Rectal smooth muscle tissue (tissue), 1 donor: ENCODE measurements around the gene GPR78.

ENCODE experiments used
- H3K27ac ChIP-seq: one replicate; pipeline ENCODE4 v1.7.0; 2013; ENCODE audit warnings: low read depth, low read length, inconsistent platforms
- H3K27me3 ChIP-seq: one replicate; pipeline ENCODE4 v1.7.0; 2013; ENCODE audit warnings: low read length; ENCODE audit not compliant: control insufficient read depth, insufficient read depth
- H3K36me3 ChIP-seq: one replicate; pipeline ENCODE4 v1.7.0; 2013; ENCODE audit warnings: low read length; ENCODE audit not compliant: control insufficient read depth, insufficient read depth
- H3K4me1 ChIP-seq: one replicate; pipeline ENCODE4 v1.7.0; 2013; ENCODE audit warnings: low read length; ENCODE audit not compliant: control insufficient read depth, insufficient read depth
- H3K4me3 ChIP-seq: one replicate; pipeline ENCODE4 v1.7.0; 2013; ENCODE audit warnings: low read length
- H3K9ac ChIP-seq: one replicate; pipeline ENCODE4 v1.7.0; 2013; ENCODE audit warnings: low read length

The GPR78 gene, protein sequence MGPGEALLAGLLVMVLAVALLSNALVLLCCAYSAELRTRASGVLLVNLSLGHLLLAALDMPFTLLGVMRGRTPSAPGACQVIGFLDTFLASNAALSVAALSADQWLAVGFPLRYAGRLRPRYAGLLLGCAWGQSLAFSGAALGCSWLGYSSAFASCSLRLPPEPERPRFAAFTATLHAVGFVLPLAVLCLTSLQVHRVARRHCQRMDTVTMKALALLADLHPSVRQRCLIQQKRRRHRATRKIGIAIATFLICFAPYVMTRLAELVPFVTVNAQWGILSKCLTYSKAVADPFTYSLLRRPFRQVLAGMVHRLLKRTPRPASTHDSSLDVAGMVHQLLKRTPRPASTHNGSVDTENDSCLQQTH

DNA sequence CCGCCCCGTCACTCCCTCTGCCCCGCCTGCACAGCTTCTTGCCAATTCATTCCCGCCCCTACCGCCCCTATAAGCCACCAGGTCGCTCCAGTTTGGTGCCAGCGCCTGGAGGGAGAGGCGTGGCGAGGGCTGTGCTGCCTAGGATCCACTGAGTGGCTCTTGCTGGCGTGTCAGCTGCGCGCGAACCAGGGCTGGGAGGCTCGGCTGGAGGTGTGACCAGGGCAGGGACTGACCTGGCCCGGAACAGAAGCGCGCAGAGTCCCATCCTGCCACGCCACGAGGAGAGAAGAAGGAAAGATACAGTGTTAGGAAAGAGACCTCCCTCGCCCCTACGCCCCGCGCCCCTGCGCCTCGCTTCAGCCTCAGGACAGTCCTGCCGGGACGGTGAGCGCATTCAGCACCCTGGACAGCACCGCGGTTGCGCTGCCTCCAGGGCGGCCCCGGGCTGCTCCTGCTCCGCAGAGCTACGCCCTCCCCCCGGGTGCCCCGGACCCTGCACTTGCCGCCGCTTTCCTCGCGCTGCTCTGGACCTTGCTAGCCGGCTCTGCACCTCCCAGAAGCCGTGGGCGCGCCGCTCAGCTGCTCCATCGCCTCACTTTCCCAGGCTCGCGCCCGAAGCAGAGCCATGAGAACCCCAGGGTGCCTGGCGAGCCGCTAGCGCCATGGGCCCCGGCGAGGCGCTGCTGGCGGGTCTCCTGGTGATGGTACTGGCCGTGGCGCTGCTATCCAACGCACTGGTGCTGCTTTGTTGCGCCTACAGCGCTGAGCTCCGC, at the start of gene GPR78:
Gene GPR78 (plus strand): TSS at position 72 of the 773 bp plus-strand sequence. CDS start 591 bp downstream, at position 663.
- no peaks in the 10 kb centered on the region for H3K4me1 ChIP-seq
- peaks cover 17% of the 10 kb centered on the region for H3K27me3 ChIP-seq
- no peak within 1 kb of the TSS for H3K4me3 ChIP-seq
- no peak within 1 kb of the TSS for H3K9ac ChIP-seq
- no peaks in the 10 kb centered on the region for H3K36me3 ChIP-seq
- no peak within 1 kb of the TSS for H3K27ac ChIP-seq

DNA sequence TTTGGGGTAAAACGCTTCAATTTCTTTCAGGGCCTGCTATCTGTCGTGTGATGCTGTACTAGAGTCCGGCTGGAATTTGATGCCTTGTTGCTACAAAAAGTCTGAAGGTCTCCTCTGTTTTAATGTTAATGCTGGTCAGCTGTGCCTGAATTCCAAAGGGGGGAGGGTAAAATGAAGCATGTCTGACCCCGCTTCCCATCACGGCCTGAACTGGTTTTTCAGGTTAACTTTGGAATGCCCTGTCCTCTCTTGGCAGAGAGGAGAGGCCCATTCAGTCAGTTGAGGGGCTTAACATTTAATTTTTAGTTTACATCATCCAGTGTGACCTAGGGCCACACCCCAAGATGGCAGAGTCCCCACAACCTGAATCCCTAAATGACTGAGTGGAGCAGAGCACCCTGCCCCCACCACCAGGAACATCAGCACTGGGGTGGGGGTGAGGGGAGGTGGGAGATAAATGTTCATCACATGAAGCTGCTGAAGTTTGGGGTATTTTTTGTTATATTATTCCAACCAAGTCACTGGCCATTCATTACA, 47.9 kb upstream of the GPR78 start:
- H3K4me3 ChIP-seq = no peak overlapping the region
- no peak overlapping the region for H3K27ac ChIP-seq
- no peaks in the 10 kb centered on the region for H3K27me3 ChIP-seq
- H3K9ac ChIP-seq = no peak overlapping the region
- no peaks in the 10 kb centered on the region for H3K36me3 ChIP-seq
- peaks cover 8% of the 10 kb centered on the region for H3K4me1 ChIP-seq

DNA sequence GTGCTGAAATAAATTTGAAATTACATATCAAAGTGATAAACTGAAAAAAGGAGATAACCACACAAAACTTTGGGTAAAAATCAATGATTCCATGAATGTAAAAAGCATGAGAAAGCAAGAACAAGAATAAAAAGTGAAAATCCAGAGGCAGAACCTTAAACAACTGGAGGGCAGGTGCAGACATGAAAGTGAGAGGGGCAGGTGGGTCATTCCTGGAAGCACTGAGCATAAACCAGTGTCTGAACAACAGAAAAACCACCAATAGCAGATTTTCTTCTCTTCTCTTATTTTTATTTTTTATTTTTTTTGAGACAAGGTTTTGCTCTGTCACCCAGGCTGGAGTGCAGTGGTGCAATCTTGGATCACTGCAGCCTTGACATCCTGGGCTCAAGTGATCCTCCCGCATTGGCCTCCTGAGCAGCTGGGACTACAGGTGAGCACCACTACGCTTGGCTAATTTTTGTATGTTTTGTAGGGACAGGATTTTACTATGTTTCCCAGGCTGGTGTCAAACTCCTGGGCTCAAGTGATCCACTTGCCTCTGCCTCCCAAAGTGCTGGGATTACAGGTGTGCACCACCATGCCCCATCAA, 46.8 kb upstream of the GPR78 start:
- Histone ChIP-seq H3K27me3 (no peaks in the 10 kb centered on the region), H3K4me1 (peaks cover 8% of the 10 kb centered on the region), H3K9ac (no peak overlapping the region), H3K27ac (peak overlapping the region; percentile 60), H3K4me3 (no peak overlapping the region), H3K36me3 (no peaks in the 10 kb centered on the region)

- Histone ChIP-seq H3K9ac (no peak overlapping the region), H3K4me1 (peaks cover 8% of the 10 kb centered on the region), H3K4me3 (no peak overlapping the region), H3K27ac (peak overlapping the region; percentile 60), H3K36me3 (no peaks in the 10 kb centered on the region), H3K27me3 (no peaks in the 10 kb centered on the region)
Observed at GRCh38 chr4:8534129-8534528, 46.1 kb upstream of the GPR78 start.

DNA sequence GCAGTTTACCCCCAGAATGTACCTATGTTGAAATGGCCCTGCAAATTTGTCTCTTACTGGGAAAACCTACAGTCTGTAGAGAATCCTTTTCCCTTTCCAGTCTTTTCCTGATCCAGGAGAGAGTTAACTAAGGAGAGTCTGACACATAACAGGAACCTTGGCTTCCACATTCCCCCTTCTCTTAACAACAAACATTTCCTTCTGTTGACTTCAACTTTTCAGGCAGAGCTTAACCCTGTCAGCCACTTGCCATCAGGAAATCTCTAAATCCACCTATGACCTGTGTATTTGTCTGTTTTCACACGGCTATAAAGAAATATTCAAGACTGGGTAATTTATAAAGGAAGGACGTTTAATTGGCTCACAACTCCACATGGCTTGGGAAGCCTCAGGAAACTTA, 45.6 kb upstream of the GPR78 start:
- H3K27me3 ChIP-seq = no peaks in the 10 kb centered on the region
- H3K4me1 ChIP-seq = peaks cover 8% of the 10 kb centered on the region
- H3K9ac ChIP-seq = no peak overlapping the region
- H3K27ac ChIP-seq = no peak overlapping the region
- H3K36me3 ChIP-seq = no peaks in the 10 kb centered on the region
- no peak overlapping the region for H3K4me3 ChIP-seq

GRCh38 chr4:8536467-8536866, 43.7 kb upstream of the GPR78 start:
- no peak overlapping the region for H3K27ac ChIP-seq
- no peak overlapping the region for H3K4me3 ChIP-seq
- H3K36me3 ChIP-seq = no peaks in the 10 kb centered on the region
- peaks cover 8% of the 10 kb centered on the region for H3K4me1 ChIP-seq
- H3K9ac ChIP-seq = no peak overlapping the region
- H3K27me3 ChIP-seq = no peaks in the 10 kb centered on the region

GRCh38 chr4:8537041-8537461, 43.1 kb upstream of the GPR78 start:
- Histone ChIP-seq H3K27ac (no peak overlapping the region), H3K4me3 (no peak overlapping the region), H3K36me3 (no peaks in the 10 kb centered on the region), H3K9ac (no peak overlapping the region), H3K4me1 (peaks cover 8% of the 10 kb centered on the region), H3K27me3 (no peaks in the 10 kb centered on the region)

GRCh38 chr4:8538076-8538702, 42.0 kb upstream of the GPR78 start:
- H3K27me3 ChIP-seq = no peaks in the 10 kb centered on the region
- no peak overlapping the region for H3K27ac ChIP-seq
- no peaks in the 10 kb centered on the region for H3K36me3 ChIP-seq
- no peak overlapping the region for H3K4me3 ChIP-seq
- no peak overlapping the region for H3K9ac ChIP-seq
- H3K4me1 ChIP-seq = peaks cover 8% of the 10 kb centered on the region

GRCh38 chr4:8538703-8539567, 41.3 kb upstream of the GPR78 start:
- peaks cover 6% of the 10 kb centered on the region for H3K4me1 ChIP-seq
- H3K36me3 ChIP-seq = no peaks in the 10 kb centered on the region
- H3K27me3 ChIP-seq = no peaks in the 10 kb centered on the region
- no peak overlapping the region for H3K9ac ChIP-seq
- H3K4me3 ChIP-seq = no peak overlapping the region
- no peak overlapping the region for H3K27ac ChIP-seq

DNA sequence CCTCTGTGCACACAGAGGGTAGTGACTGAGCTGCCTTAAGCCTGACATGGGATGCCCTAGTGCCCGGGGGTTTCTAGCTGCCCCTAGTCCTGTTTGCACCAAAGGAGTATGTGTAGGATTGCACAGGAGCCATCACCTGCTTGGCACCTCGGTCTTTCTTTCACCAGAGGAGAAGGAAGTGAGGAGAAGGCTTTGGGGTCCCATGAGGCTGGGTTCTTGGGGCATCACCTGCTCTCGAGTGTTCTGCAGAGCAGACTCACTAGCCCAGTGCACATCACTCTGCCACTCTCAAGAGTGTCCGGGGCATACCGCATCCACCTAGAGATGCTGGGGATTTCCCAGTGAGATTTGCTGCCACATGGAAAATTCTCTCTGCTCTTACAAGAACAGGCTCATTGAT, 40.5 kb upstream of the GPR78 start:
- Histone ChIP-seq H3K4me1 (peaks cover 4% of the 10 kb centered on the region), H3K27me3 (no peaks in the 10 kb centered on the region), H3K4me3 (no peak overlapping the region), H3K9ac (no peak overlapping the region), H3K36me3 (no peaks in the 10 kb centered on the region), H3K27ac (no peak overlapping the region)

DNA sequence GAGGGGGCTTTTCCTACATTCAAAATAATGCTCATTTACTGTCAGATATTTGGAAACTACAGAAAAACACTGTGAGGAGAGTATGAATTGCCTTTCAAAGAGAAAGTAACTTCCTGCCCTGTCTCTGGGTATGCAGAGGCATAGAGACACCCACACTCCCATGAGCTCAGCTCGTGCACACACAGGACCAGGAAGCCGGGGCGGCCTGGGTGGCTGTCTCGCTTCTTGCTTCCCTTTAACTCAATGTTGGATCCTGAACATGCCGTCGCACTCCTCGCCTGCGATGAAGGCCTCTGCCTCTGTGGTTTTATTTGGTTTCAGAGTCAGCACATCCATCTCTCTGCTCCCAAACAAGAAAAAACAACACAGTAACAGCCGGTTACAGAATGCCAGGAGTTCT, 40.1 kb upstream of the GPR78 start:
- no peak overlapping the region for H3K27ac ChIP-seq
- no peak overlapping the region for H3K9ac ChIP-seq
- peaks cover 4% of the 10 kb centered on the region for H3K4me1 ChIP-seq
- H3K4me3 ChIP-seq = no peak overlapping the region
- H3K27me3 ChIP-seq = no peaks in the 10 kb centered on the region
- no peaks in the 10 kb centered on the region for H3K36me3 ChIP-seq
